ENCODE results near the gene MEPCE. TPM values are rescaled to one million over a fixed set of nuclear protein-coding genes. Genes with fewer than 3 reads are reported as not detected.
A peak's percentile ranks its signal among the peaks of the same experiment; 100 is the strongest.
"Not testable (repeated sequence)": the region's sequence is repeated elsewhere in the genome, so short reads cannot be mapped to it uniquely, and the experiment has no call there.

Gene MEPCE, protein sequence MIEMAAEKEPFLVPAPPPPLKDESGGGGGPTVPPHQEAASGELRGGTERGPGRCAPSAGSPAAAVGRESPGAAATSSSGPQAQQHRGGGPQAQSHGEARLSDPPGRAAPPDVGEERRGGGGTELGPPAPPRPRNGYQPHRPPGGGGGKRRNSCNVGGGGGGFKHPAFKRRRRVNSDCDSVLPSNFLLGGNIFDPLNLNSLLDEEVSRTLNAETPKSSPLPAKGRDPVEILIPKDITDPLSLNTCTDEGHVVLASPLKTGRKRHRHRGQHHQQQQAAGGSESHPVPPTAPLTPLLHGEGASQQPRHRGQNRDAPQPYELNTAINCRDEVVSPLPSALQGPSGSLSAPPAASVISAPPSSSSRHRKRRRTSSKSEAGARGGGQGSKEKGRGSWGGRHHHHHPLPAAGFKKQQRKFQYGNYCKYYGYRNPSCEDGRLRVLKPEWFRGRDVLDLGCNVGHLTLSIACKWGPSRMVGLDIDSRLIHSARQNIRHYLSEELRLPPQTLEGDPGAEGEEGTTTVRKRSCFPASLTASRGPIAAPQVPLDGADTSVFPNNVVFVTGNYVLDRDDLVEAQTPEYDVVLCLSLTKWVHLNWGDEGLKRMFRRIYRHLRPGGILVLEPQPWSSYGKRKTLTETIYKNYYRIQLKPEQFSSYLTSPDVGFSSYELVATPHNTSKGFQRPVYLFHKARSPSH
- polyA plus RNA-seq (2011; rRNA removed): 15.7 and 19.1 TPM in 2 replicates
- polyA minus RNA-seq (2011; rRNA and poly(A)+ RNA removed): 18.9 and 25.2 TPM in 2 replicates

DNA sequence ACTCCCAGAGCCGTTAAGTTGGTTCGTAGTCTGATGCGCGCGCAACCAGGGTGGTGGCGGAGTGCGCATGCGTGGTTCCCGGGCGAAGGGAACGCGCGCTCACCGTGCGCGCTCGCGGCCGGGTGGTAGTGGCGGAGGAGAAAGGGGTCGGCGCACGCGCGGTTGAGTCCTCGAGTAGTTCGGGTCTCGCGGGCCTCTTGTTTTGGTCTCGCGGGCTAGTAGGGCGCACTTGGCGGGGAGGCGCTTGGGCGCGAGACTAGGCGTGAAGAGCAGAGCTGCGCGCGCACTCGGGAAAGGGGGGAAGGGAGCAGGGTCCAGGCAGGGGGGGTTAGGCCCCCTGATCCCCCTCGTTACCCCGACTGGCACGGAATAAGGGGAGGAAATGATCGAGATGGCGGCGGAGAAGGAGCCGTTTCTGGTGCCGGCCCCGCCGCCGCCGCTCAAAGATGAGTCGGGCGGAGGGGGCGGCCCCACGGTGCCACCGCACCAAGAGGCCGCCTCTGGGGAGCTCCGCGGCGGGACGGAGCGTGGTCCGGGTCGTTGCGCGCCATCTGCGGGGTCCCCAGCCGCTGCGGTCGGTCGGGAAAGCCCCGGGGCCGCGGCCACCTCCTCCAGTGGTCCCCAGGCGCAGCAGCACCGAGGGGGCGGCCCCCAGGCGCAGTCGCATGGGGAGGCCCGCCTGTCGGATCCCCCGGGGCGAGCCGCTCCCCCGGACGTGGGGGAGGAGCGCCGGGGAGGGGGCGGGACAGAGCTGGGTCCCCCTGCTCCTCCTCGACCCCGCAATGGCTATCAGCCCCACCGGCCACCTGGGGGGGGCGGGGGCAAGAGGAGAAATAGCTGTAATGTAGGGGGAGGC is at the start of gene MEPCE:
MEPCE (plus strand) TSS at position 195 of the 856 bp plus-strand sequence; CDS start at position 383, 188 bp downstream.
- ChIA-PET CTCF (interaction anchor here (0.7 to 2.2 kb wide), 4 partner anchors 8 to 276 kb away, joined by 3 to 9 read pairs (median 5); partner anchors contain the start of gene POP7), POLR2A (interaction anchor here (0.6 to 0.8 kb wide), 2 partner anchors 17 to 22 kb away, joined by 3 to 6 read pairs; no protein-coding TSS in a partner anchor)
- TF ChIP-seq, protein P1, sequence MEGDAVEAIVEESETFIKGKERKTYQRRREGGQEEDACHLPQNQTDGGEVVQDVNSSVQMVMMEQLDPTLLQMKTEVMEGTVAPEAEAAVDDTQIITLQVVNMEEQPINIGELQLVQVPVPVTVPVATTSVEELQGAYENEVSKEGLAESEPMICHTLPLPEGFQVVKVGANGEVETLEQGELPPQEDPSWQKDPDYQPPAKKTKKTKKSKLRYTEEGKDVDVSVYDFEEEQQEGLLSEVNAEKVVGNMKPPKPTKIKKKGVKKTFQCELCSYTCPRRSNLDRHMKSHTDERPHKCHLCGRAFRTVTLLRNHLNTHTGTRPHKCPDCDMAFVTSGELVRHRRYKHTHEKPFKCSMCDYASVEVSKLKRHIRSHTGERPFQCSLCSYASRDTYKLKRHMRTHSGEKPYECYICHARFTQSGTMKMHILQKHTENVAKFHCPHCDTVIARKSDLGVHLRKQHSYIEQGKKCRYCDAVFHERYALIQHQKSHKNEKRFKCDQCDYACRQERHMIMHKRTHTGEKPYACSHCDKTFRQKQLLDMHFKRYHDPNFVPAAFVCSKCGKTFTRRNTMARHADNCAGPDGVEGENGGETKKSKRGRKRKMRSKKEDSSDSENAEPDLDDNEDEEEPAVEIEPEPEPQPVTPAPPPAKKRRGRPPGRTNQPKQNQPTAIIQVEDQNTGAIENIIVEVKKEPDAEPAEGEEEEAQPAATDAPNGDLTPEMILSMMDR (IDR thresholded peaks at IDR 0.05; ENCODE audit: insufficient read depth, low read depth, low read length): no peak
- H3K4me3 ChIP-seq (ENCODE audit: low read depth, low read length): peak within 1 kb of the TSS; percentile 84
- no peaks in the 10 kb centered on the region for H3K27me3 ChIP-seq (ENCODE audit: control insufficient read depth, insufficient read depth, low read length)
- H3K36me3 ChIP-seq (ENCODE audit: control insufficient read depth, insufficient read depth, low read length): peaks cover 17% of the 10 kb centered on the region
- DNase-seq (ENCODE audit: low read depth): peak; percentile 72

DNA sequence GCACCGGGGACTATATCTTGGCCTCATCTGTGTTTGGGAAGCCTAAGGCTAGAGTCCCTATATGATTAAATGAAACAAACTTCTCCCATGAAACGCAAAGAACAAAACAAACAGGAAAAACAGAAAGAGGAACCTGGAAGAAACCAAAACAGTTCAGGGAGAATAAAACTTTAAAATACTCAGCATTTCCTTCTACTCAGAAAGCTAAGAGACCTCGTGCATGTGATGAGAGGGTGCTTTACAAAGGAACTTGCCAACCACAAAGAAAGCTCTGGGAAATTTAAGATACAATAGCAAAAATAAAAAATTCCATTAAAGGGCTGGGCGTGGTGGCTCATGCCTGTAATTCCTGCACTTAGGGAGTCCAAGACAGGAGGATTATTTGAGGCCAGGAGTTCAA is 49.4 kb upstream of the MEPCE start:
- H3K36me3 ChIP-seq (ENCODE audit: control insufficient read depth, insufficient read depth, low read length): no peaks in the 10 kb centered on the region
- H3K27me3 ChIP-seq (ENCODE audit: control insufficient read depth, insufficient read depth, low read length): peaks cover 3% of the 10 kb centered on the region; the same call in 1 of the 2 replicates
- TF ChIP-seq, protein P1 (IDR thresholded peaks at IDR 0.05; ENCODE audit: insufficient read depth, low read depth, low read length): no peak
- ChIA-PET CTCF (interaction anchor here (0.6 kb wide), 1 partner anchor 72 kb away, joined by 3 read pairs; no protein-coding TSS in a partner anchor), POLR2A (no interaction called here)
- no peak overlapping the region for H3K4me3 ChIP-seq (ENCODE audit: low read depth, low read length)
- no peak for DNase-seq (ENCODE audit: low read depth)

DNA sequence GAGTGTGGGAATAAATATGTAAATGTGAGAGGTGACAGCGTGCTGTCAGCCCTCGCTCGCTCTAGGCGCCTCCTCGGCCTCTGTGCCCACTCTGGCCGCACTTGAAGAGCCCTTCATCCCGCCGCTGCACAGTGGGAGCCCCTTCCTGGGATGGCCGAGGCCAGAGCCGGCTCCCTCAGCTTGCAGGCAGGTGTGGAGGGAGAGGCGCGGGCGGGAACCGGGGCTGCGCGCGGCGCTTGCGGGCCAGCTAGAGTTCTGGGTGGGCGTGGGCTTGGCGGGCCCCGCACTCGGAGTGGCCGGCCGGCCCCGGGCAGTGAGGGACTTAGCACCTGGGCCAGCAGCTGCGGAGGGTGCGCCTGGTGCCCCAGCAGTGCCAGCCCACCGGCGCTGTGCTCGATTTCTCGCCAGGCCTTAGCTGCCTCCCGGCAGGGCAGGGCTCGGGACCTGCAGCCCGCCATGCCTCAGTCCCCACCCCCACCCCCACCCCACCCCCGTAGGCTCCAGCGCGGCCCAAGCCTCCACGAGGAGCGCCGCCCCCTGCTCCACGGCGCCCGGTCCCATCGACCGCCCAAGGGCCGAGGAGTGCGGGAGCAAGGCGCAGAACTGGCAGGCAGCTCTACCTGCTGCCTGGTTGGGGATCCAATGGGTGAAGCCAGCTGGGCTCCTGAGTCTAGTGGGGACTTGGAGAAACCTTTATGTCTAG is 47.9 kb upstream of the MEPCE start:
- CTCF ChIA-PET: interaction anchor here (1.0 to 2.7 kb wide), 3 partner anchors 18 to 36 kb away, joined by 3 to 13 read pairs (median 4); no protein-coding TSS in a partner anchor
- H3K27me3 ChIP-seq (ENCODE audit: control insufficient read depth, insufficient read depth, low read length); H3K36me3 ChIP-seq (ENCODE audit: control insufficient read depth, insufficient read depth, low read length); POLR2A ChIA-PET; DNase-seq (ENCODE audit: low read depth); H3K4me3 ChIP-seq (ENCODE audit: low read depth, low read length): not testable (repeated sequence)

DNA sequence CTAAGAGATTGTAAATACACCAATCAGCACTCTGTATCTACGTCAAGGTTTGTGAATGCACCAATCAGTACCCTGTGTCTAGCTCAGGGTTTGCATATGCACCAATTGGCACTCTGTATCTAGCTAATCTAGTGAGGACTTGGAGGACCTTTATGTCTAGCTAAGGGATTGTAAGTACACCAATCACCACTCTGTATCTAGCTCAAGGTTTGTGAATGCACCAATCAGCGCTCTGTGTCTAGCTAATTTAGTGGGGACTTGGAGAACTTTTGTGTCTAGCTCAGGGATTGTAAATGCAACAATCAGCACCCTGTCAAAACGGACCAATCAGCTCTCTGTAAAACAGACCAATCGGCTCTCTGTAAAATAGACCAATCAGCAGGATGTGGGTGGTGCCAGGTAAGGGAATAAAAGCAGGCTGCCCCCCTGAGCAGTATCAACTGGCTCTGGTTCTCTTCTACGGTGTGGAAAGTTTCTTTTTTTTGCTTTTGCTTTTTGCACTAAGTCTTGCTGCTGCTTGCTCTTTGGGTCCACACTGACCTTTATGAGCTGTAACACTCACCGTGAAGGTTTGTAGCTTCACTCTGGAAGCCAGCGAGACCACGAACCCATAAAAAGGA is 47.3 kb upstream of the MEPCE start:
- H3K36me3 ChIP-seq (ENCODE audit: control insufficient read depth, insufficient read depth, low read length); H3K27me3 ChIP-seq (ENCODE audit: control insufficient read depth, insufficient read depth, low read length); H3K4me3 ChIP-seq (ENCODE audit: low read depth, low read length); POLR2A ChIA-PET; DNase-seq (ENCODE audit: low read depth): not testable (repeated sequence)
- CTCF ChIA-PET: interaction anchor here (1.0 to 2.7 kb wide), 3 partner anchors 17 to 37 kb away, joined by 3 to 13 read pairs (median 4); no protein-coding TSS in a partner anchor

DNA sequence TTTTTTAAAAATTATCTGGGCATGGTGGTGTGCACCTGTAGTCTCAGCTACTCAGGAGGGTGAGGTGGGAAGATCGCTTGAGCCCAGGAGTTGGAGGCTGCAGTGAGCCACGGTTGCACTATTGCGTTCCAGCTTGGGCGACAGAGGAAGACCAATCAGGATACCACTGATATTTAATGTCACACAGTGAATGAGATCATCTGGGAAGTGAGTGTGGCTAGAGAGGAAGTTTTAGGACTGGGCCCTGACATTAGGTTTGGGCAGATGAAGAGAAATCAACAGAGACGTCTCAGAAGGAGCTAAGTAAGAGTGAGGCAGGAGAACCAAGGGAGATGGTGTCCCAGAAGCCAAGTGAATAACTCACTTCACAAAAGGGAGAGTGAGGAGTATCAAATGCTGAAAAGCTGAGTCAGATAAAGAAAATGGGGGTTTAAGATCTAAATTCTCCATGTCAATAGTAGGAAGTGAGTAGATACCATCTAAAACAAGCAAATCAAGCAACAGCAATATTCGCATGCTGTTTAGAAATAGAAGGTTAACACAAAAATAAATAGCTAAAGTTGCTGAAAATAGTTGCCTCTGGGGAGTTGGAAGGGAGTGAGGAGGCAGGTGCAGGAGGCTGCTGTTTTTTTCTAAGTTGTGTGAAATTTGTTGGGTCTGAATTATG is 44.9 kb upstream of the MEPCE start:
- Histone ChIP-seq H3K36me3 (ENCODE audit: control insufficient read depth, insufficient read depth, low read length) (no peaks in the 10 kb centered on the region), H3K4me3 (ENCODE audit: low read depth, low read length) (no peak overlapping the region), H3K27me3 (ENCODE audit: control insufficient read depth, insufficient read depth, low read length) (peaks cover 9% of the 10 kb centered on the region)
- no peak for DNase-seq (ENCODE audit: low read depth)
- TF ChIP-seq, protein P1 (IDR thresholded peaks at IDR 0.05; ENCODE audit: insufficient read depth, low read depth, low read length): no peak
- ChIA-PET POLR2A (no interaction called here), CTCF (interaction anchor here (1.7 kb wide), 1 partner anchor 23 kb away, joined by 9 read pairs; no protein-coding TSS in a partner anchor)

Measured in BJ (cell line).